ENCODE measurements around the gene ADRA2C. TPM values are rescaled to one million over a fixed set of nuclear protein-coding genes. Genes with fewer than 3 reads are reported as not detected.

Gene ADRA2C
- total and polyA plus RNA-seq, 11 donors = 3.4 to 7.7 (median 5.0) TPM

DNA sequence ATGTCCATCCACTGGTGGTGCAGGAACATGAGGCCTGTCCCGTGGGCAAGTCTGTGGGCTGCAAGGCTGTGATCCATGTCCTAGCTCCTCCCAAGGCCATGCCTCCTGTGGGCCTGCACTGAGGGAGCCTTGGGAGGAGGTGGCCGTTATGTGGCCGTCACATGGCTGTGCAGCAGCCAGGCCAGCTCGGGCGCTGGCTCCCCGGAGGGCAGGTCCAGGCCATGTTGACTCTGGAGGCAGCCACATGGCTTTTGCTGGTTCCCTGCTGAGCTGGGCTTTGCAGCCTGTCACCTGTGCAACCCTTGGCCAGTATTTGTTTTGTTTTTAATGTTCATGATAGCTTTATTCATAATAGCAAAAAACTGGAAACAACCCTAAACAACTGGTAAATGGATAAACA, 13.3 kb downstream of the ADRA2C start:
- no peaks in the 10 kb centered on the region for H3K36me3 ChIP-seq
- no peak overlapping the region for H3K4me3 ChIP-seq
- peaks cover 0 to 11% (median 0%) of the 10 kb centered on the region in 12 donors for H3K9me3 ChIP-seq
- H3K27me3 ChIP-seq = peaks cover 0 to 52% (median 14%) of the 10 kb centered on the region in 9 donors
- intact Hi-C loops (cut with DNase I) = no loop called here
- 50 to 78% (median 62%) methylated on average over 5 to 6 of the region's 6 CpGs for WGBS, 4 donors
- ATAC-seq (no peak), DNase-seq (no peak)
- H3K4me1 ChIP-seq = no peaks in the 10 kb centered on the region
- no peak for TF ChIP-seq POLR2A (IDR thresholded peaks at IDR 0.05)
- TF ChIP-seq, protein P1, sequence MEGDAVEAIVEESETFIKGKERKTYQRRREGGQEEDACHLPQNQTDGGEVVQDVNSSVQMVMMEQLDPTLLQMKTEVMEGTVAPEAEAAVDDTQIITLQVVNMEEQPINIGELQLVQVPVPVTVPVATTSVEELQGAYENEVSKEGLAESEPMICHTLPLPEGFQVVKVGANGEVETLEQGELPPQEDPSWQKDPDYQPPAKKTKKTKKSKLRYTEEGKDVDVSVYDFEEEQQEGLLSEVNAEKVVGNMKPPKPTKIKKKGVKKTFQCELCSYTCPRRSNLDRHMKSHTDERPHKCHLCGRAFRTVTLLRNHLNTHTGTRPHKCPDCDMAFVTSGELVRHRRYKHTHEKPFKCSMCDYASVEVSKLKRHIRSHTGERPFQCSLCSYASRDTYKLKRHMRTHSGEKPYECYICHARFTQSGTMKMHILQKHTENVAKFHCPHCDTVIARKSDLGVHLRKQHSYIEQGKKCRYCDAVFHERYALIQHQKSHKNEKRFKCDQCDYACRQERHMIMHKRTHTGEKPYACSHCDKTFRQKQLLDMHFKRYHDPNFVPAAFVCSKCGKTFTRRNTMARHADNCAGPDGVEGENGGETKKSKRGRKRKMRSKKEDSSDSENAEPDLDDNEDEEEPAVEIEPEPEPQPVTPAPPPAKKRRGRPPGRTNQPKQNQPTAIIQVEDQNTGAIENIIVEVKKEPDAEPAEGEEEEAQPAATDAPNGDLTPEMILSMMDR (IDR thresholded peaks at IDR 0.05) = no peak
- no peak overlapping the region for H3K27ac ChIP-seq

DNA sequence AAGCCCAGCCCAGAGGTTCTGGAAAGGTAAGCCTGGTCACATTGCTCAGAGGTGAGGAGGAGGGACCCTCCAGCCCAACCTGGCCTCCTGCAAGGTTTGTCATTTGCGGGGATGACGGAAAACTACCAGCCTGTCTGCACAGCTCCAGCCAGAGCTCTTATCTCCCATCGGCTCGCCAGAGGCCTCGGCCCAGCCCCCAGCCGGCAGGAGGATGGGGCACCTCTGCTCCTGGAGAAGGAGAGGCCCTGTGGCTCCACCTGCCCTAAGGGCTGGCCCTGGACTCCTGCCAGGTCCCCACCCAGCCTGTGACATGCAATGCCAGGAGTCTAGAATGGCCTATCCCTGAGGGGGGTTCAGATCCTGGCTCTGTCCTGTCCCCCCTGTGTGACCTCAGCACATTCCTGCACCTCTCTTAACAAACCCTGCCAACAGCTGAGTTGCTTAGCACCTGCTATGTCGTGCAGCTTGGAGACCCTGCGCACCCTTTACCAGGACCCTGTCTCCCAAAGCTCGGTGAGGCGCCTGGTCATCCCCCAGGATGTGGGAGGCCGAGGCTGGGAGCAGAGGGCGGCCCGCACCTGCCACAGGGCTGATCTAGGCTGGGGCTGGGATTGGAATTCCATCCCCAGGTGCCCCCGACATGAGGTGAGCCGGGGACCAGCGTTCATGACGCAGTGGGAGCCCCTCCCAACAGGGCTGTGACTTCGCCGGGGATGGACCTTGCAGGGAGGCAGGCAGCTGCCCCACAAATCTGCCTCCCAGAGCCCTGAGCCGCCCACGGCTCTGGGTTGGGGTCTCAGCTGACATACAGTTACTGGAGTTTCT, 14.4 kb downstream of the ADRA2C start:
- peaks cover 0 to 53% (median 14%) of the 10 kb centered on the region in 9 donors for H3K27me3 ChIP-seq
- H3K4me3 ChIP-seq = no peak overlapping the region

DNA sequence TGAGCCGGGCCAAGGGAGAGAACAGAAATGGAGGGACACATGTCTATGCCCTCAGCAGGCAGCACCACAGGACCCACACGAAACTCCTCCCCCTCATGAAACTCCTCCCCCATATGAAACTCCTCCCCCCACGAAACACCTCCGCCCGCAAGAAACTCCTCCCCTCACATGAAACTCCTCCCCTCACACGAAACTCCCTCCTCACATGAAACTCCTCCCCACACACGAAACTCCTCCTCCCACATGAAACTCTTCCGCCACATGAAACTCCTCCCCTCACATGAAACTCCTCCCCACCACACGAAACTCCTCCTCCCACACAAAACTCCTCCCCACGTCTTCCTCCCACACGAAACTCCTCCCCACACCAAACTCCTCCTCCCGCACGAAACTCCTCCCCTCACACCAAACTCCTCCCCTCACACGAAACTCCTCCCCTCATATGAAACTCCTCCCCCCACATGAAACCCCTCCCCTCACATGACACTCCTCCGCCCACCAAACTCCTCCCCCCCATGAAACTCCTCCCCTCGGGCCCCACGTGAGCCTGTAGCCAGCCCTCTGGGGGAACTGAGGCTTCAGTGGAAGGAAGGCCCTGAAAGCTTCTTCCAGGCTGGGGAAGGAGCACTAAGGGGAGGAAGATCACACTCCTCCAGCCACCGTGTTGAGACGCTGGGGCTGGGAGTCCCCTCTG, 15.2 kb downstream of the ADRA2C start:
- peaks cover 0 to 53% (median 14%) of the 10 kb centered on the region in 9 donors for H3K27me3 ChIP-seq

More for the DNA sequence above, 14.4 kb downstream of the ADRA2C start:
- Histone ChIP-seq H3K9me3 (peaks cover 0 to 11% (median 0%) of the 10 kb centered on the region in 12 donors), H3K36me3 (no peaks in the 10 kb centered on the region), H3K4me1 (no peaks in the 10 kb centered on the region), H3K27ac (no peak overlapping the region)
- no peak for DNase-seq
- ATAC-seq = no peak
- TF ChIP-seq, protein P1 (IDR thresholded peaks at IDR 0.05) = no peak
- no peak for TF ChIP-seq POLR2A (IDR thresholded peaks at IDR 0.05)
- 39 to 74% (median 51%) methylated on average over 11 to 21 of the region's 21 CpGs for WGBS, 4 donors
- intact Hi-C loops (cut with DNase I) = loop anchor here in 1 of 10 donors (10.0 kb wide), 1 partner anchor 94 kb away; no protein-coding TSS in a partner anchor

More for the DNA sequence above, 15.2 kb downstream of the ADRA2C start:
- H3K4me3 ChIP-seq = no peak overlapping the region
- peaks cover 0 to 11% (median 0%) of the 10 kb centered on the region in 12 donors for H3K9me3 ChIP-seq
- ATAC-seq = no peak
- 82 to 89% (median 87%) methylated on average over 17 to 19 of the region's 19 CpGs for WGBS, 4 donors
- TF ChIP-seq, protein P1 (IDR thresholded peaks at IDR 0.05) = no peak
- no peak for TF ChIP-seq POLR2A (IDR thresholded peaks at IDR 0.05)
- intact Hi-C loops (cut with DNase I) = loop anchor here in 1 of 10 donors (10.0 kb wide), 1 partner anchor 93 kb away; no protein-coding TSS in a partner anchor
- H3K27ac ChIP-seq = no peak overlapping the region
- DNase-seq = no peak
- no peaks in the 10 kb centered on the region for H3K4me1 ChIP-seq
- no peaks in the 10 kb centered on the region for H3K36me3 ChIP-seq
